ENCODE data around the gene IL15. TPM values are rescaled to one million over a fixed set of nuclear protein-coding genes. Genes with fewer than 3 reads are reported as not detected.

Gene IL15
- total RNA-seq, 1 experiment from 2014 or later, result 7.1 TPM

GRCh38 chr4:141659539-141659938, 23.2 kb downstream of the IL15 start:
- Histone ChIP-seq H3K4me2 (ENCODE audit: low read length) (no peak overlapping the region), H3K79me2 (ENCODE audit: low read length) (no peaks in the 10 kb centered on the region), H3K27me3 (ENCODE audit: low read length) (no peaks in the 10 kb centered on the region), H3K27ac (ENCODE audit: low read length) (no peak overlapping the region), H3K36me3 (ENCODE audit: low read depth, low read length) (no peaks in the 10 kb centered on the region), H3K4me1 (ENCODE audit: insufficient read depth, low read length) (no peaks in the 10 kb centered on the region; the same call in 1 of the 2 replicates), H3F3A (ENCODE audit: low read length, unreplicated experiment) (no peaks in the 10 kb centered on the region), H4K20me1 (ENCODE audit: low read length) (no peaks in the 10 kb centered on the region), H3K9me3 (ENCODE audit: low read length) (no peaks in the 10 kb centered on the region), H2AFZ (ENCODE audit: low read length) (no peak overlapping the region), H3K4me3 (ENCODE audit: low read length) (no peak overlapping the region), H3K9ac (ENCODE audit: low read length) (no peak overlapping the region), H3K9me2 (replicated peaks; ENCODE audit: low read length) (no peaks in the 10 kb centered on the region)
- no peak for ATAC-seq
- ChIA-PET POLR2A (ENCODE audit: unreplicated experiment) (no interaction called here), CTCF (no interaction called here)
- BruUV-seq (replicated peaks), result no TSS peak
- DNase-seq, result no peak
- intact Hi-C loops (cut with micrococcal nuclease), result no loop called here
- TF ChIP-seq EZH2 (IDR thresholded peaks at IDR 0.05; ENCODE audit: low read length, unreplicated experiment), result no peak
- TF ChIP-seq CTCF (conservative IDR thresholded peaks at IDR 0.05; ENCODE audit: low read depth, low read length), result no peak
- TF ChIP-seq EZH2phosphoT487 (IDR thresholded peaks at IDR 0.05; ENCODE audit: borderline replicate concordance, low read length), result no peak

GRCh38 chr4:141660880-141661279, 24.5 kb downstream of the IL15 start:
- Histone ChIP-seq H2AFZ (ENCODE audit: low read length) (no peak overlapping the region), H3K4me2 (ENCODE audit: low read length) (no peak overlapping the region), H3K4me1 (ENCODE audit: insufficient read depth, low read length) (no peaks in the 10 kb centered on the region; the same call in 1 of the 2 replicates), H3K27me3 (ENCODE audit: low read length) (no peaks in the 10 kb centered on the region), H3K4me3 (ENCODE audit: low read length) (no peak overlapping the region), H3F3A (ENCODE audit: low read length, unreplicated experiment) (no peaks in the 10 kb centered on the region), H3K9me3 (ENCODE audit: low read length) (no peaks in the 10 kb centered on the region), H3K9ac (ENCODE audit: low read length) (no peak overlapping the region), H3K9me2 (replicated peaks; ENCODE audit: low read length) (no peaks in the 10 kb centered on the region), H4K20me1 (ENCODE audit: low read length) (no peaks in the 10 kb centered on the region), H3K79me2 (ENCODE audit: low read length) (no peaks in the 10 kb centered on the region), H3K36me3 (ENCODE audit: low read depth, low read length) (no peaks in the 10 kb centered on the region), H3K27ac (ENCODE audit: low read length) (no peak overlapping the region)
- no peak for ATAC-seq
- no peak for DNase-seq
- TF ChIP-seq EZH2phosphoT487 (IDR thresholded peaks at IDR 0.05; ENCODE audit: borderline replicate concordance, low read length) (no peak), CTCF (conservative IDR thresholded peaks at IDR 0.05; ENCODE audit: low read depth, low read length) (no peak), EZH2 (IDR thresholded peaks at IDR 0.05; ENCODE audit: low read length, unreplicated experiment) (no peak)
- no TSS peak for BruUV-seq (replicated peaks)
- intact Hi-C loops (cut with micrococcal nuclease), result no loop called here
- POLR2A ChIA-PET (ENCODE audit: unreplicated experiment), result no interaction called here
- CTCF ChIA-PET, result no interaction called here

GRCh38 chr4:141668200-141668910, 32.0 kb downstream of the IL15 start:
- DNase-seq (peak; percentile 32), ATAC-seq (no peak)
- no peak overlapping the region for H2AFZ ChIP-seq (ENCODE audit: low read length)
- TF ChIP-seq CTCF (conservative IDR thresholded peaks at IDR 0.05; ENCODE audit: low read depth, low read length), result no peak
- TF ChIP-seq EZH2 (IDR thresholded peaks at IDR 0.05; ENCODE audit: low read length, unreplicated experiment), result no peak
- TF ChIP-seq EZH2phosphoT487 (IDR thresholded peaks at IDR 0.05; ENCODE audit: borderline replicate concordance, low read length), result no peak
- no peak overlapping the region for H3K4me2 ChIP-seq (ENCODE audit: low read length)
- H3K79me2 ChIP-seq (ENCODE audit: low read length), result no peaks in the 10 kb centered on the region
- no peaks in the 10 kb centered on the region for H3K9me3 ChIP-seq (ENCODE audit: low read length)
- intact Hi-C loops (cut with micrococcal nuclease), result no loop called here
- no peak overlapping the region for H3K27ac ChIP-seq (ENCODE audit: low read length)
- no TSS peak for BruUV-seq (replicated peaks)
- ChIA-PET POLR2A (ENCODE audit: unreplicated experiment) (no interaction called here), CTCF (no interaction called here)
- no peaks in the 10 kb centered on the region for H4K20me1 ChIP-seq (ENCODE audit: low read length)
- H3K27me3 ChIP-seq (ENCODE audit: low read length), result no peaks in the 10 kb centered on the region
- no peaks in the 10 kb centered on the region for H3K9me2 ChIP-seq (replicated peaks; ENCODE audit: low read length)
- H3K36me3 ChIP-seq (ENCODE audit: low read depth, low read length), result no peaks in the 10 kb centered on the region
- H3K4me3 ChIP-seq (ENCODE audit: low read length), result no peak overlapping the region
- H3K9ac ChIP-seq (ENCODE audit: low read length), result no peak overlapping the region
- H3K4me1 ChIP-seq (ENCODE audit: insufficient read depth, low read length), result no peaks in the 10 kb centered on the region
- no peaks in the 10 kb centered on the region for H3F3A ChIP-seq (ENCODE audit: low read length, unreplicated experiment)
